SK-N-SH treated with all-trans-retinoic acid at 6 μM for 48 hours (cell line): Measurements from ENCODE around the gene DSCAM.

Source experiments
- ATAC-seq: fragments of 200-7000 bp; cut with Tn5 transposase; 3 replicates; pipeline ENCODE4 v1.9.1; 2020; ENCODE audit warnings: mild to moderate bottlenecking, moderate library complexity
- ARNTL ChIP-seq: fragments of 450-650 bp; formaldehyde crosslinking; IDR thresholded peaks from 2 replicates; pipeline ENCODE4 v1.5.0; 2020; ENCODE audit warnings: low read depth, mild to moderate bottlenecking, moderate library complexity, borderline replicate concordance
- BACH2 ChIP-seq: fragments of 250-450 bp; sonication (Bioruptor Pico); IDR thresholded peaks from 2 replicates; pipeline ENCODE4 v1.9.0; 2021; ENCODE audit warnings: mild to moderate bottlenecking, borderline replicate concordance
- CREB5 ChIP-seq: fragments of 250-450 bp; sonication (Bioruptor Pico); IDR thresholded peaks from 2 replicates; pipeline ENCODE4 v1.5.1; 2020; ENCODE audit warnings: low read depth, mild to moderate bottlenecking, moderate library complexity
- CSDC2 ChIP-seq: fragments of 250-450 bp; sonication (Bioruptor Pico); IDR thresholded peaks from 2 replicates; pipeline ENCODE4 v1.5.0; 2020; ENCODE audit warnings: mild to moderate bottlenecking, moderate library complexity
- CSRNP3 ChIP-seq: fragments of 250-450 bp; sonication (Bioruptor Pico); IDR thresholded peaks from 2 replicates; pipeline ENCODE4 v1.5.1; 2021; ENCODE audit warnings: mild to moderate bottlenecking, moderate library complexity
- ESRRG ChIP-seq: fragments of 250-450 bp; sonication (Bioruptor Pico); IDR thresholded peaks from 2 replicates; pipeline ENCODE4 v1.6.1; 2021; ENCODE audit warnings: mild to moderate bottlenecking
- GLIS3 ChIP-seq: fragments of 250-450 bp; sonication (Bioruptor Pico); IDR thresholded peaks from 2 replicates; pipeline ENCODE4 v1.5.0; 2020; ENCODE audit warnings: mild to moderate bottlenecking, moderate library complexity
- OSR1 ChIP-seq: fragments of 250-450 bp; sonication (Bioruptor Pico); IDR thresholded peaks from 2 replicates; pipeline ENCODE4 v1.8.0; 2022; ENCODE audit warnings: moderate library complexity, mild to moderate bottlenecking, inconsistent platforms
- POU6F1 ChIP-seq: fragments of 250-450 bp; sonication (Bioruptor Pico); IDR thresholded peaks from 2 replicates; pipeline ENCODE4 v1.8.0; 2021; ENCODE audit warnings: low read depth, mild to moderate bottlenecking, moderate library complexity, borderline replicate concordance
- PPARA ChIP-seq: fragments of 250-450 bp; sonication (Bioruptor Pico); IDR thresholded peaks from 2 replicates; pipeline ENCODE4 v1.5.0; 2020; ENCODE audit warnings: mild to moderate bottlenecking, borderline replicate concordance
- RARB ChIP-seq: fragments of 250-450 bp; sonication (Bioruptor Pico); IDR thresholded peaks from 2 replicates; pipeline ENCODE4 v1.8.0; 2021; ENCODE audit warnings: mild to moderate bottlenecking, moderate library complexity
- SNAI2 ChIP-seq: fragments of 250-450 bp; sonication (Bioruptor Pico); IDR thresholded peaks from 2 replicates; pipeline ENCODE4 v1.5.0; 2020; ENCODE audit warnings: mild to moderate bottlenecking, moderate library complexity
- TCF4 ChIP-seq: fragments of 250-450 bp; sonication (Bioruptor Pico); IDR thresholded peaks from 2 replicates; pipeline ENCODE4 v1.8.0; 2021; ENCODE audit warnings: mild to moderate bottlenecking, moderate library complexity, borderline replicate concordance
- TOX ChIP-seq: fragments of 250-450 bp; sonication (Bioruptor Pico); IDR thresholded peaks from 2 replicates; pipeline ENCODE4 v1.8.0; 2021; ENCODE audit warnings: mild to moderate bottlenecking, moderate library complexity, borderline replicate concordance
- TSHZ2 ChIP-seq: fragments of 250-450 bp; sonication (Bioruptor Pico); IDR thresholded peaks from 2 replicates; pipeline ENCODE4 v1.5.0; 2020; ENCODE audit warnings: mild to moderate bottlenecking, moderate library complexity
- ZC3H10 ChIP-seq: fragments of 250-450 bp; sonication (Bioruptor Pico); IDR thresholded peaks from 2 replicates; pipeline ENCODE4 v1.5.1; 2021; ENCODE audit warnings: mild to moderate bottlenecking, moderate library complexity
- ZFP3 ChIP-seq: fragments of 250-450 bp; sonication (Bioruptor Pico); IDR thresholded peaks from 2 replicates; pipeline ENCODE4 v1.5.0; 2020; ENCODE audit warnings: mild to moderate bottlenecking, moderate library complexity
- ZFP30 ChIP-seq: fragments of 450-650 bp; formaldehyde crosslinking; IDR thresholded peaks from 2 replicates; pipeline ENCODE4 v1.5.0; 2022; ENCODE audit warnings: mild to moderate bottlenecking, moderate library complexity
- ZNF565 ChIP-seq: fragments of 450-650 bp; formaldehyde crosslinking; conservative IDR thresholded peaks from 2 replicates; pipeline ENCODE4 v1.5.0; 2020; ENCODE audit warnings: low read depth, mild to moderate bottlenecking, moderate library complexity
- ZNF70 ChIP-seq: fragments of 450-650 bp; formaldehyde crosslinking; IDR thresholded peaks from 2 replicates; pipeline ENCODE4 v1.5.0; 2020; ENCODE audit warnings: mild to moderate bottlenecking, moderate library complexity
- ZNF8 ChIP-seq: fragments of 450-650 bp; formaldehyde crosslinking; IDR thresholded peaks from 2 replicates; pipeline ENCODE4 v1.5.0; 2020; ENCODE audit warnings: mild to moderate bottlenecking, moderate library complexity

Gene DSCAM

GRCh38 chr21:40813918-40814317, 33.0 kb downstream of the DSCAM start:
- TF ChIP-seq OSR1 (CRISPR knock-in tag) (no peak), ESRRG (no peak), ARNTL (CRISPR knock-in tag) (no peak), RARB (CRISPR knock-in tag) (no peak), ZNF565 (CRISPR knock-in tag) (no peak), PPARA (CRISPR knock-in tag) (no peak), TSHZ2 (CRISPR knock-in tag) (no peak), POU6F1 (CRISPR knock-in tag) (no peak), TCF4 (CRISPR knock-in tag) (no peak)
- ATAC-seq = no peak

GRCh38 chr21:40809673-40810197, 37.2 kb downstream of the DSCAM start:
- TF ChIP-seq SNAI2 (CRISPR knock-in tag) (no peak), TCF4 (CRISPR knock-in tag) (no peak), POU6F1 (CRISPR knock-in tag) (no peak), CSDC2 (no peak), ZNF565 (CRISPR knock-in tag) (no peak), CSRNP3 (CRISPR knock-in tag) (no peak), CREB5 (CRISPR knock-in tag) (no peak), OSR1 (CRISPR knock-in tag) (no peak), BACH2 (CRISPR knock-in tag) (no peak), TOX (CRISPR knock-in tag) (no peak), ZFP3 (CRISPR knock-in tag) (no peak), ZC3H10 (CRISPR knock-in tag) (no peak), RARB (CRISPR knock-in tag) (no peak), TSHZ2 (CRISPR knock-in tag) (no peak), GLIS3 (CRISPR knock-in tag) (no peak), ZNF70 (CRISPR knock-in tag) (no peak), ARNTL (CRISPR knock-in tag) (no peak), ZFP30 (CRISPR knock-in tag) (no peak), ZNF8 (no peak)
- no peak for ATAC-seq
